GM23338 (cell line): ENCODE results near the gene SNF8.

Experiments used
- CTCF ChIP-seq, 2 experiments: fragments of 200-600 bp in 1 of 2; sonication (generic) in 1 of 2; conservative IDR thresholded peaks; 2 replicates each; pipeline versions ENCODE4 v1.5.1 to v1.6.1; 2016 to 2017; ENCODE audit warnings: antibody characterized with exemption in 2 of 2, low read depth in 2 of 2, mild to moderate bottlenecking in 2 of 2, moderate library complexity in 1 of 2
- EZH2phosphoT487 ChIP-seq: fragments of 200-600 bp; sonication (generic); IDR thresholded peaks from one replicate; pipeline ENCODE4 v1.8.1; 2018; ENCODE audit warnings: antibody characterized with exemption; ENCODE audit not compliant: unreplicated experiment
- POLR2AphosphoS5 ChIP-seq: IDR thresholded peaks from 2 replicates; pipeline ENCODE4 v1.6.1; 2016; ENCODE audit warnings: antibody characterized with exemption, low read depth

- TF ChIP-seq EZH2phosphoT487 (no peak), CTCF (conservative IDR thresholded peaks at IDR 0.05; ENCODE audit: low read depth in 2 of 2) (no peak), POLR2AphosphoS5 (no peak)
Observed at GRCh38 chr17:48907713-48908046, 37.0 kb downstream of the SNF8 start.
